Head of caudate nucleus (tissue), 42 donors: ENCODE measurements around the gene TAF11L14.
"Not testable (repeated sequence)": the region's sequence is repeated elsewhere in the genome, so short reads cannot be mapped to it uniquely, and the experiment has no call there.

Experiments used
- DNase-seq, 42 donors: peaks; one replicate each; pipeline versions ENCODE4 v3.0.0 to v3.0.0-alpha.2; 2020 to 2021; ENCODE audit warnings: mixed read lengths in 7 of 42
- intact Hi-C: fragments of 100-400 bp; cut with DNase I; formaldehyde crosslinking; loops from one replicate; pipeline ENCODE4 v1.15.0; 2022

Gene TAF11L14

GRCh38 chr5:17634160-17634559 is at the start of gene TAF11L14:
Gene TAF11L14, plus strand, starts transcription at chr5:17634460.
- intact Hi-C loops: no loop called here
- no peak for DNase-seq

DNA sequence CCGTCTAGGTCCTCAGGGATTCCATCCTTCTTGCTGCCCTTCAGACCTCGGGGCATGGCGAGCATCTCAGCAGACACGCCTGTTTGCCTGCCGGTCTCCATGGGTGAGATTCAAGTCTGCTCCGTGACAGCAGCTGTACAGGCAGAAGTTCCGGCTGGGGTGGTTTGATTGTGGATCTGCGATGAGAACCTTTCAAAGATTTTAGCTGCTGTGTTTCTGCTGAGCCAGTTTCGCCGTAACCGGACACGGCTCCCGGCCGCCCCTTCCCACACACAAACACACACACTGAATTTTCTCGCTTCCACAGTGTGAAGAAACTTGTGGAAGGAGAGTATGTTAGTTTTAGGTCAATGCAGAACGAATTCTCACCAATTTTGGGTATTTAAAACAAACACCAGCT is 48.6 kb upstream of the TAF11L14 start, which contains the start of gene TAF11L7:
Gene TAF11L7, minus strand, starts transcription at position 101 of the 400 bp plus-strand sequence.
- intact Hi-C loops, DNase-seq: not testable (repeated sequence)

DNA sequence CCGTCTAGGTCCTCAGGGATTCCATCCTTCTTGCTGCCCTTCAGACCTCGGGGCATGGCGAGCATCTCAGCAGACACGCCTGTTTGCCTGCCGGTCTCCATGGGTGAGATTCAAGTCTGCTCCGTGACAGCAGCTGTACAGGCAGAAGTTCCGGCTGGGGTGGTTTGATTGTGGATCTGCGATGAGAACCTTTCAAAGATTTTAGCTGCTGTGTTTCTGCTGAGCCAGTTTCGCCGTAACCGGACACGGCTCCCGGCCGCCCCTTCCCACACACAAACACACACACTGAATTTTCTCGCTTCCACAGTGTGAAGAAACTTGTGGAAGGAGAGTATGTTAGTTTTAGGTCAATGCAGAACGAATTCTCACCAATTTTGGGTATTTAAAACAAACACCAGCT is 43.4 kb upstream of the TAF11L14 start, which contains the start of gene TAF11L8:
Gene TAF11L8, minus strand, starts transcription at position 101 of the 400 bp plus-strand sequence.
- intact Hi-C loops: not testable (repeated sequence)

GRCh38 chr5:17594255-17594654 is 40.0 kb upstream of the TAF11L14 start, which contains the start of gene TAF11L9:
Gene TAF11L9, minus strand, starts transcription at chr5:17594394.
- intact Hi-C loops: not testable (repeated sequence)
- peak in 3 of 42 donors; percentile 1 to 39 (median 6) for DNase-seq

More for the DNA sequence above, 43.4 kb upstream of the TAF11L14 start, which contains the start of gene TAF11L8:
- not testable (repeated sequence) for DNase-seq

GRCh38 chr5:17597728-17598127 is 36.5 kb upstream of the TAF11L14 start, which contains the start of gene TAF11L10:
Gene TAF11L10, minus strand, starts transcription at chr5:17597828.
- DNase-seq, intact Hi-C loops: not testable (repeated sequence)

DNA sequence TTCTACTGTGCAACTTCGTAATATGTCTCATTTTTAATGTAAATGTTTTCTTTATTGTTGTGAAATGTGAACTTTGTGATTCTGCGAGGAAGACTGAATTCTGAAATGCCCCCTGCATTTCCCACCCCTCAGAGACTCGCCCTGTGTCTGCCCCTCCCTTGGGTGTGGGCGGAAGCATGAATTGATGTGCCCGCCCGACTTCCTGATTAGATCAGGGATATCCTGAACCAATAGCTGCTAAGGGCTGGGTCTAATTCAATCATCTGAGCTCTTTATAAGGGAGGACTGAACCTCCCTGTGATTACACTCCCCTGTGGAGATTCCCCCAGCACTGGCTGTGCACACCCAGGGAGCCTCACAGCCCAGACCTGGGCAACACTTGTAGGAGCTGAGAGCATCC is 30.4 kb upstream of the TAF11L14 start, which contains the start of gene TAF11L11:
Gene TAF11L11, plus strand, starts transcription at position 304 of the 400 bp plus-strand sequence.
- intact Hi-C loops: not testable (repeated sequence)

DNA sequence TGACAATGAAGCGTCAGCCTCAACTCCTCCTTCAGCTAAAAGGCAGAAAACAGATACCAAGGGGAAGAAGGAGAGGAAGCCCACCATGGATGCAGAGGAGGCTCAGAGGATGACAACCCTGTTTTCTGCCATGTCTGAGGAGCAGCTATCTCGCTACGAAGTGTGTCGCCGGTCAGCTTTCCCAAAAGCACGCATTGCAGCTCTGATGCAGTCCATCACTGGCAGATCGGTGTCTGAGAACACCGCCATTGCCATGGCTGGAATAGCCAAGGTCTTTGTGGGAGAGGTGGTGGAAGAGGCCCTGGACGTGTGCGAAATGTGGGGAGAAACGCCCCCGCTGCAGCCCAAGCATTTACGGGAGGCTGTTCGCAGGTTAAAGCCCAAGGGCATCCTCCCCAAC is 29.3 kb upstream of the TAF11L14 start:
- intact Hi-C loops: no loop called here
- no peak for DNase-seq

More for the DNA sequence above, 30.4 kb upstream of the TAF11L14 start, which contains the start of gene TAF11L11:
- DNase-seq: not testable (repeated sequence)

DNA sequence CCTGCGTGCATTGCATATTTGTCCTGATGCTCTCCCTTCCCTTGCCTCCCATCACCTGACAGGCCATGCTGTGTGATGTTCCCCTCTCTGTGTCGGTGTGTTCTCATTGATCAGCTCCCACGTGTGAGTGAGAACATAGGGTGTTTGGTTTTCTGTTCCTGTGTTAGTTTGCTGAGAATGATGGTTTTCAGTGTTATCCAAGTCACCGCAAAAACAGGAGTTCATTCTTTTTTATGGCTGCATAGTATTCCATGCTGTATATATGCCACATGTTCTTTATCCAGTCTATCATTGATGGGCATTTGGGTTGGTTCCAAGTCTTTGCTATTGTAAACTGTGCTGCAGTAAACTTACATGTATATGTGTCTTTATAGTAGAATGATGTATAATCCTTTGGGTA is 26.8 kb upstream of the TAF11L14 start:
- intact Hi-C loops, DNase-seq: not testable (repeated sequence)

DNA sequence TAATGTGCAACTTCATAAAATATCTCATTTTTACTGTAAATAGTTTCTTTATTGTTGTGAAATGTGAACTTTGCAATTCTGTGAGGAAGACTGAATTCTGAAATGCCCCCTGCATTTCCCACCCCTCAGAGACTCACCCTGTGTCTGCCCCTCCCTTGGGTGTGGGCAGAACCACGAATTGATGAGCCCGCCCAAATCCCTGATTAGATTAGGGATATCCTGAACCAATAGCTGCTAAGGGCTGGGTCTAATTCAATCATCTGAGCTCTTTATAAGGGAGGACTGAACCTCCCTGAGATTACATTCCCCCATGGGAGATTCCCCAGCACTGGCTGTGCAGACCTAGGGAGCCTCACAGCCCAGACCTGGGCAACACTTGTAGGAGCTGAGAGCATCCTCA is 24.2 kb upstream of the TAF11L14 start, which contains the start of gene TAF11L12:
Gene TAF11L12, plus strand, starts transcription at position 301 of the 400 bp plus-strand sequence.
- intact Hi-C loops, DNase-seq: not testable (repeated sequence)

GRCh38 chr5:17614872-17615605 is 19.2 kb upstream of the TAF11L14 start:
- intact Hi-C loops: no loop called here
- DNase-seq: no peak

GRCh38 chr5:17619354-17619753 is 14.9 kb upstream of the TAF11L14 start:
- no peak for DNase-seq
- intact Hi-C loops: no loop called here

DNA sequence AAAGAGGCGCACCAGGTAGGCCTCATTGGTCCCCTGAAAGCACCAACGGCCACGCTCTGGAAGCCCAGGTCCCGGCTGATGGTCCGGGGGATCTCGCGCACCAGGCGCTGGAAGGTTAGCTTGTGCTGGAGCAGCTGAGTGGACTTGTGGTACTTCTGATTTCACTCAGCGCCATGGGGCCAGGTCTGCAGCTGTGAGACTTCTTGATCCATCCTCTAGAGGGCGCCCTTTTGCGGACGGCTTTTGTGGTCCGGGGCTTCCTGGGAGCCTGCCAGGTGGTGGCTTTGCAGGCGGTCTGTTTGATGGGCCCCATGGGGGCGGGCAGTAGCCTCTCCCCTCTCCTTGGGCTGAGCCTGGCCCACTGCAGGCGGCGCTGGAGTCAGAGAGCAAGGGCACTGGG is 13.6 kb upstream of the TAF11L14 start:
- intact Hi-C loops: no loop called here
- DNase-seq: no peak

DNA sequence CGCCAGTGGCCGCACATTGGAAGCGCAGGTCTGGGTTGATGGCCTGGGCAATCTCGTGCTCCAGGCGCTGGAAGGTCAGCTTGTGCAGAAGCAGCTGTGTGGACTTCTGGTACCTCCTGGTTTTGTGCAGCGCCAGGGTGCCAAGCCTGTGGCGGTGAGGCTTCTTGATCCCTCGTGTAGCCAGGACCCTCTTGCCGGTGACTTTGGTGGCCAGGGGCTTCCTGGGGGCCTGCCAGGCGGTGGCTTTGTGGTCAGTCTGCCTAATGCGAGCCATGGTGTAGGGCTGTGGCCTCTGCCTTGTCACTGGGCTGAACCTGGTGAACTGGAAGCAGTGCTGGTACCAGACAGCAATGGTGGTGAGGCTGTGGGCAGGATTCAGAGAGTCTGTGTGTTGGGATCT is 8.6 kb upstream of the TAF11L14 start:
- no peak for DNase-seq
- intact Hi-C loops: no loop called here

DNA sequence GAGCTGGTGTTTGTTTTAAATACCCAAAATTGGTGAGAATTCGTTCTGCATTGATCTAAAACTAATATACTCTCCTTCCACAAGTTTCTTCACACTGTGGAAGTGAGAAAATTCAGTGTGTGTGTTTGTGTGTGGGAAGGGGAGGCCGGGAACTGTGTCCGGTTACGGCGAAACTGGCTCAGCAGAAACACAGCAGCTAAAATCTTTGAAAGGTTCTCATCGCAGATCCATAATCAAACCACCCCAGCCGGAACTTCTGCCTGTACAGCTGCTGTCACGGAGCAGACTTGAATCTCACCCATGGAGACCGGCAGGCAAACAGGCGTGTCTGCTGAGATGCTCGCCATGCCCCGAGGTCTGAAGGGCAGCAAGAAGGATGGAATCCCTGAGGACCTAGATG is 2.5 kb upstream of the TAF11L14 start, which contains the start of gene TAF11L13:
Gene TAF11L13, plus strand, starts transcription at position 301 of the 400 bp plus-strand sequence.
- intact Hi-C loops, DNase-seq: not testable (repeated sequence)

DNA sequence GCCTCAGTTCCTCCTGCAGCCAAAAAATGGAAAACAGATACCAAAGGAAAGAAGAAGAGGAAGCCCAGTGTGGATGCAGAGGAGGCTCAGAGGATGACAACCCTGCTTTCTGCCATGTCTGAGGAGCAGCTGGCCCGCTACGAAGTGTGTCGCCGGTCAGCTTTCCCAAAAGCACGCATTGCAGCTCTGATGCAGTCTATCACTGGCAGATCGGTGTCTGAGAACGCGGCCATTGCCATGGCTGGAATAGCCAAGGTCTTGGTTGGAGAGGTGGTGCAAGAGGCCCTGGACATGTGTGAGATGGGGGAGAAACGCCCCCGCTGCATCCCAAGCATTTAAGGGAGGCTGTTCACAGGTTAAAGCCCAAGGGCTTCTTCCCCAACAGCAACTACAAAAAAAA is 15.0 kb downstream of the TAF11L14 start:
- DNase-seq, intact Hi-C loops: not testable (repeated sequence)

GRCh38 chr5:17655201-17655759 is 21.0 kb downstream of the TAF11L14 start:
- intact Hi-C loops, DNase-seq: not testable (repeated sequence)

- intact Hi-C loops: no loop called here
- no peak for DNase-seq
Measured at GRCh38 chr5:17655921-17656320, 21.7 kb downstream of the TAF11L14 start.

DNA sequence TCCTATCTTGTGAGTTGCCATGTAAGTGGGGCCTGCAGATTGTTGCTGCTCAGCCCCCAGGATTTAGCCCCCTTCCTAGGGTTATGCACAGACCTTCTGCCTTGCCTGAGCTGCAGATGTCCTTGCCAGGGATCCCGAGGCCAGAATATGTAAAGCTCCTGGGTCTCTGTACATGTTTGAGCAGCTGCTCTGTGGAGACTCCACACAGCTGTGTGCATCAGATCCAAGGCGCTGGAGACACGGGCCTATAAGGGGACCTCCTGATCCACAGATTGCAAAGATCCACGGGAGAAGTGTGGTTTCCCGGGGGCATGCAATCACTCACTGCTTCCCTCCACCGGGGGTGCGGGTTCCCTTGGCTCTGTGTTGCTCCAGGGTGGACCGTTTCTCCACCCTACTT is 28.9 kb downstream of the TAF11L14 start:
- no peak for DNase-seq
- intact Hi-C loops: no loop called here

DNA sequence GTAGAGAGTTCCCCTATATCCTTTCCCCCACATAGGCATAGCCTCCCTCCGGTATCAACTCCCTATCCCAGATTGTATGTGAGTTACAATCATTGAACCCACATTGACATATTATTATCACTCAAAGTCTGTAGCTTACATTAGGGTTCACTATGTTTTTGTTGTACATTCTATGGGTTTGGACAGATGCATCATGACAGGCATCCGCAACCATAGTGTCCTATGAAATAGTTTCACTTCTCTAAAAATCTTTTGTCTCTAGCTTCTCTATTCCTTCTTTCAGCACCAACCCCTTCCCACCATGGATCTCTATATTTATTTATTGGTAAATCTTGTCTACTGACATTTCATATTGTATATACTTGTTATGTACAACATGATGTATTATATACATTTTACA is 31.6 kb downstream of the TAF11L14 start:
- intact Hi-C loops: no loop called here
- no peak for DNase-seq

- intact Hi-C loops: no loop called here
- DNase-seq: no peak
Measured at GRCh38 chr5:17666726-17667235, 32.5 kb downstream of the TAF11L14 start.
